Measurements from ENCODE around the gene TRERF1.
"Not testable (repeated sequence)": the region's sequence is repeated elsewhere in the genome, so short reads cannot be mapped to it uniquely, and the experiment has no call there.

Gene TRERF1

DNA sequence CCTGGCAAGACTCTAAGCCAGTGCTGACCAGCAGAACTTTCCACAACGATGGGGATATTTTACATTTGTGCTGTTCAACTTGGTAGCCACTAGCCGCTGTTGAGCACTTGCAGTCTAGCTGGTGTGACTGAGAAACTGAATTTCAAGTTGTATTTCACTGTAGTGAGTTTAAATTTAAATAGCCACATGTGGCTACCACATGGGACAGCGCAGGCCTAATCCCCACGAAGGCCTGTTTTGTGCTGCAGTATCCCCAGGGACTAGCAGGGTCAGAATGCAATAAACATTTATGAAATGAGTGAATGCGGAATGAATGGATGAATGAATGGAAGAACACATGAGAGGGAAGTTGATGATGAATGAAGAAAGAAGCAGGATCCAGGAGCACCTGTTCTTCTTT is 115.8 kb downstream of the TRERF1 start:
- no peak for FAIRE-seq

DNA sequence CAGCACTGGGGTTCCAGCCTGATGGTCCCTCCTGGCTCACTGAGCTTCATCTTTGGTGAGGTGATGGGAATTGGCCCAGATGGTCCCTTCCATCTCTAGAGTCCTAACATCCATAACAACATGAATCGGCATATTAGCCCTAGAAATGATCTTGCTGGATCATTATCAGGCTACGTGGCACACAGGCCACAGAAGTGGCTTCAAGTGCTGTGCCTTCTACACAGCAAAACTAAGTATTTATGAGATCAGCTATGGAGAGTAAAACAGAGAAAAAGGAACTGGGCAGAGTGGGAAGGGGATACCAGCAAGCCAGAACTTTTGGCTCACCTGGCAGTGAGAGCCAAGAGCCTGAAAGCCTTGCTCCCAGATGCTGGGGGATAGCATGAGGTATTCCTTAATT is 116.9 kb downstream of the TRERF1 start:
- FAIRE-seq, result no peak

DNA sequence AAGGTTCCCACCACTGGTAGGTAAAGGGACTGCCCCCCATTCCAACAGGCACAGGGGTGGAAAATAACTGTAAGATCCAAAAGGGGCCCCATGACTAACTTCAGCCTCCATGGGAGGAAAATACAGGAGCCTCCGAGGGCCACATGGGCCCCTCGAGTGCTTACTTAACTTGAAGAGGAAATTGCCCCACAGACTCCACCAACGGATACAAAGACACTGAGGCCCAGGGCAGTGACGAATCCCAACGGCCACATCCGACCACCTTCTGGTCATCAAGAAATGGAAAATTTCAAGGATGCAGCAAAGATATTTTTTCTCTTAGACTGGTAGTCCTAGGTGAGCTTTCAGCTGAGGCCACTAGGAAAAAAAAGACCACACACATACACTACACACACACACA is 118.1 kb downstream of the TRERF1 start:
- no peak for FAIRE-seq

DNA sequence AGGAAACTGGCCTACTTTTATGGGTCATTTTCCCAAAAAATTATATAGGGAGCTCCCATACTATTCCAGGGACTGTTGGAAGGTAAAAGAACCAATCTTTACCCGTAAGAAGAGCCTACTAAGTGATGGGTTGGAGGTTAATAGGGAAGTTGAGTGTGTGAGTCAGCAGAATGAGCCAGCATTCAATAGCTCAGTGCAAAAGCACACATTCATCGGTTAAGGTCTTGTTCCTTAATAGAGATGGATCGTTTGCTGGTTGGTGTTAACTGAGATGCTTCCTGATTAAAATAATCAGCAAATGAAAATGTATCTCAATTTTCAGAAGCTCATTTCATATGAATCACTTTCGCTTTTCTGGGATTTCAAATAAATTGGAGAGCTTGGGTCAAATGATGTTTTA is 118.8 kb downstream of the TRERF1 start:
- no peak for FAIRE-seq

DNA sequence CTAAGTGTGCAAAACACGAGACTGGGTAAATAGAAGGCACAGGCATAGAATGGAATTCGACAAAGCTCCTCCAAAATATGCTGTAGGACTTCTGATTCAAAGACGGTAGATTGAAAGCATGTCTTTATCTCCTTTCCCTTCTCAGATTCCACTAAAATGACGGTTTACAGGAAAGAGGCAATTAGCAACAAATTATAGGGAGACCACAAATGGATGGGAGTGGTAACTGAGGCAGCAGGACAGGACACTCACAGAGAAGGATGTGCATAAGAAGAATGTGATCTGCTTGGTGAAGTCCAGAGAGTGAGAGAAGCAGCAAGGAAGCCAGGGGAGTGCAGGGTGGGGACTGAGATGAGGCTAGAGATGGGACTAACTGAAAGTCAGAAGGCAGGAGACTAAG is 120.7 kb downstream of the TRERF1 start:
- FAIRE-seq, result no peak

DNA sequence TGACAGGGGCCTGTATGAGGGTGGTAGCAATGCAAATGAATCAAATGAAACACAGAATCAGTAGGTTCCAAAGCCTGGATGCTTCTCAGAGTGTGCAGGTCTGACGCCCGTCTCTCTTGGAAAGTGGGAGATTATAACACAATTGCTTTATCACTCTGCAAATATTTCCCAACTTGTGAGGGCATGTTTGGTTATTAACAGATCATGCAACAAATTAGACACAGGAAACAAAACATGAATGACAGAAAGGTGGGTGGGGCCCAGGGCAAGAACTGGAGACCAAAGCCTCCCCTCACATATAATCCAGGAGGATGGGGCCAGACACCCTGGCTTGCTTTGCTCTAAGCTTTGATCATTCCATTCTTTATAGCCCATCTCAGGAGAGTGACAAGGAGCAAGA is 125.5 kb downstream of the TRERF1 start:
- no peak for FAIRE-seq

DNA sequence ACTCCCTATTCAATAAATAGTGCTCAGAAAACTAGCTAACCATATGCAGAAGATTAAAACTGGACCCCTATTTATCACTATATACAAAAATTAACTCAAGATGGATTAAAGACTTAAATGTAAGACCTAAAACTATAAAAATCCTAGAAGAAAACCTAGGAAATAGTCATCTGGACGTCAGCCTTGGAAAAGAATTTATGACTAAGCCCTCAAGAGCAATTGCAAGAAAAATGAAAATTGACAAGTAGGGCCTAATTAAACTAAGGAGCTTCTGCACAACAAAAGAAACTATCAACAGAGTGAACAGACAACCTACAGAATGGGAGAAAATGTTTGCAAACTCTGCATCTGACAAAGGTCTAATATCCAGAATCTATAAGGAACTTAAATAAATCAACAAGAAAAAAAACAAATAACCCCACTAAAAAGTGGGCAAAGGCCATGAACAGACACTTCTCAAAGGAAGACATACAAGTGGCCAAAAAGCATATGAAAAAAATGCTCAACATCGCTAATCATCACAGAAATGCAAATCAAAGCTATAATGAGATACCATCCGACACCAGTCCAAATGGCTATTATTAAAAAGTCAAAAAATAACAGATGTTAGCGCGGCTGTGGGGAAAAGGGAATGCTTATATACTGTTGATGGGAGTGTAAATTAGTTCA is 126.9 kb downstream of the TRERF1 start:
- FAIRE-seq, result not testable (repeated sequence)

DNA sequence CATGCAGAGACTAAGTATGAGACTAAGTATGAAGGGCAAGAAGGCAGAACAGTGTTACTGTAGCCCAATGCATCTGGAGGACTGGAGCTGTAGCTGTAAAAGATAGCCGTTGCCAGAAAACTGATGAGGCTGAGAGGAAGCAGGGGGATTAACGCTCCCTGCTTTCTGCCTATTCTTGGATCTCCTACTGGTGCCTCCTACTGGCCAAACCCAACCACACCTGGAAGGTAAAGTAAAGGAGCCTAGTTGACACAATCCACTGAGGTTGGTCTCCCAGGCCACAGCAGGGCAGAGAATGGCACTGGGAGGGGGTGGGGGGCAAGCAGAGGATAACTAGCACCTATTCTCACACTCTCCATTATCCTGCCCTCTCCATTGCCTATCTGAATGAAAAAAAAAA is 129.1 kb downstream of the TRERF1 start:
- FAIRE-seq, result no peak

DNA sequence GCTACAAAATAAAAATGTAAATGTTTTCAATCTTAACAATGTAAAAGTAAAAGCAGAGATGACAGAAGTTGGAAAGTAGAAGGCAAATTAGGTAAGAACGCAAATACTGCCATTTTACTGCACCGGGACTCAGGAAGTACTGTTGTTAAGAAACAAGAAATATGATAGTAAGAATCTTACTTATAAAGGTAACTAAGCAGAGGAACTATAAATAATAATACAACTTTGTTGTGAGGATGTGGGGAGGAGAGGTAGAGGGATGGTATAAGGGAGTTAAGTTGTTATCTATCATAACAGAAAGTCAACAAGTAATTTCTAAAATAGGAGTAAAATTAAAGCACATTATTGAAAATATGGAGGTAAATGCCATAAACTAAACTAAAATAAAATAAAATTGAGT is 129.8 kb downstream of the TRERF1 start:
- FAIRE-seq, result no peak

DNA sequence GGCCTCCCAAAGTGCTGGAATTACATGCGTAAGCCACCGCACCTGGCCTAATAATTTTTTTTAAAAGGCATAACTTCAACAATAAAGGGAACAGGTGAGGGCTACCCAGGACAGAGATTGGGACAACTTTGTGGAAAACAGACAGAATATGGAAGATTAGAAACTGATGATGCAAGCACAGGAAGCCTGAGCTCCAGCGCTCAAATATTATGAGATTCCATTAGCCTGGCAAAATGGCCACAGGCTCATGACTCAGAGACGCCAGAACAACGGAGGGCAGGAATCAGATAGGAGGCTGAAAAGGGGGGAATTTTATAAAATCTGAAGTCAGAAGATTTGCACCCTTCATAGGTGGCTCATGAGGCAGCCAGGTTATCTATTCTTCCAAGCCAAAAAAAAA is 131.0 kb downstream of the TRERF1 start:
- FAIRE-seq, result no peak

DNA sequence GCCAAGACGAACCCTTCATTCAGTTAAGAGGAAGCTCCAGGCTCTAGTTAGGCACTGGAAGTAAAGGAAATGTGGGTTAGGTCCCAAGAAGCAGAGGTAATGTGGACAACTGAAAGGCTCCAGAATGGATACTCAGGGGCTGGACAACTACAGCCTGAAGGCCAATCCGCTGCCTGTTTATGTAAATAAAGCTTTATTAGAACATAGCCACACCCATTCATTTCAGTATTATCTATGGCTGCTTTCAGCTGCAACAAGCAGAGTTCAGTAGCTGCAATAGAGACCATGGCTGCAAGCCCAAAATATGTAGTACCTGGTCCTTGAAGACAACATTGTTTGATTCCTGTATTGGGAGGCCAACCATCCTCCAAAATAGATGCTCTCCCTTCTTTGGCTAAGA is 133.2 kb downstream of the TRERF1 start:
- no peak for FAIRE-seq

DNA sequence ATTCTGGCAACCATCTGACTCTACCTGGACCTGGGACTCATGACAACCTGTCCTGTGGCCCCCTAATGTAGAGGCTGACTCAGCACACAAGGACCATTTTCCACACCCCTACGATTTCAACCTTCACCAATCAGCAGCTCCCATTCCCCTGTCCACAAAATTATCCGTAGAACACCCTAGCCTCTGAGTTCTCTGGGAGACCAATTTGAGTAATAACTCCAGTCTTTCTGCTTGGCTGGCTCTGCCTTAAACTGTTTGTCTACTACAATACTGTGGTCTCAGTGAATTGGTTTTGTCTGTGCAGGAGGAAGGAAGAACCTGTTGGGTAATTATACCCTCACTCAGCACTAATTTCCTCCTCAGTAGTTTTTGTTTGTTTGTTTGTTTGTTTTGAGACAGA is 134.7 kb downstream of the TRERF1 start:
- no peak for FAIRE-seq

DNA sequence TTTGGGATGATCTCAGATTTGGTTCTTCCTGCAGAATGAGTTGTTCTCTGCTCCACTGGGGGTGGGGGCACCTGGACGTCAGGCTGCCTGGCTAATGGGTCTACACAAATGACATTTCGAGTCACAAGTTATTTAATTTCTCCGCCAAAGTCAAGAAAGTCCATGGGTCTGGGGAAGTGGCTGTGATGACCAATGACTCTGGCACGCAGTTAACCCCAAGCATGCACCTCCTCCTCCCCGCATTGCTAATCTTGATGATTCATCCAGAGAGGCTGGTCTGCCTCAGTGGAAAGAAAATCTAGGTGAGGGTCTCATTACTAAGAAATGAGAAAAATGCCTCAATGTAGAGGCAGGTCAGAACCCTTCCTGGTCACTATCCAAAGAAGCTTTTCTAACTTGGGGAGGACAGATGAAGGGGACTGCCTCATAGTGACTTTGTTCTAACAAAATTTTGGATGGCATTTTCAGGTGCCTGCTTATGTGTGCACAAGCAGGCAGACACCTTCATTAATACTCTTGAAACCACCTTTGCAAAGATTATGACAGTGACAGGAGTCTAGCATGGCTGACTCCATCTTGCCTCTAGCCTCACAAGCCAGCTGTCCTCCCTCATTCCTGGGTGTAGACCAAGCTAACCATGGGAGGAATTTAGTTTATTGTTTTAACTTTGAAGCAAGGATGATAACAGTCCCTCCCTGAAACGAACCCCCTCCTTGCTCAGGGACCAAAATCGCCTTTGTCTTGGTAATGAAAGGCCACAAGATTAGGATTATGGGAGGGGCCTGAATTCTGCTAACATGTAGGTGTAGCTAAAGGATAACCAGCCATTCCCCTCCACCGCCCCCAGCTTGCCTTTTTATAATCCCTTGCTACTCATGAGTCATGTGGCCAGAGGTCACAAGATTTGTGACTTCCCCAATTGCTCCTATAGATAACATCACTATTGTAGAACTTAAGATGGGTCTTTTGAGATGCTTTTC is 135.4 kb downstream of the TRERF1 start:
- FAIRE-seq, result no peak

DNA sequence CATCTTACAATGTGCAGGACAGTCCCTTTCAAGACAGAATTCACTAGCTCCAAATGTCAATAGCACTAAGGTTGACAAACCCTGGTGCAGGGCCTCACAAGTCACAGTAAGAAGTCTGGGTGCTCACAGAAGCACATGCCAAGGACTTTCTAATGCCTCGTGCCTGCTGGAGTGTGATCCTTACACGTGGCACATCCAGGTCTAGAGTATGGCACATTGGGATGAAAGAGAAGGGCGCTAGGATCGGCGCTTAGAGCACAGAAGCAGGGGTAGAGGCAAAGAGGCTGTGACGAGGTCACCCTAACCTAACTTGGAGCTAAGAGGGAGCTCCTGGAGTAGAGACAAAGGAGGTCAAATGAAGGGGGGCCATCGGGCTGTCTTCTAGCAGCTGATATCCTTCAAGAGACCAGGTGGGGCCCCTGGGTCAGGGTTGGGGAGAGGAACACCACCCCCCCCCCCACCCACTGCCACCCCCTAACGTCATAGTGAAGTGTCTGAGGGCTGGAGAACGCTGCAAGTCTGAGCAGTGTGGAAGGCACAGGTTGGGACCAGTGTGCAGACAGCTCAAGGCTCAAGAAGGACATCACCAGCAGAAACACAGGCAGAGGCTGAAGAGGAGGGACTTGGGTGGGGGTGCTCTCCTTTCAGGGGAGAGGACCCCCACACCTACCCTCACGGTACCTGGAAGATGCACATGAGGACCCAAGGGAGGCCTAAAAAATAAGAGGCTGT is 136.3 kb downstream of the TRERF1 start:
- FAIRE-seq, result no peak

DNA sequence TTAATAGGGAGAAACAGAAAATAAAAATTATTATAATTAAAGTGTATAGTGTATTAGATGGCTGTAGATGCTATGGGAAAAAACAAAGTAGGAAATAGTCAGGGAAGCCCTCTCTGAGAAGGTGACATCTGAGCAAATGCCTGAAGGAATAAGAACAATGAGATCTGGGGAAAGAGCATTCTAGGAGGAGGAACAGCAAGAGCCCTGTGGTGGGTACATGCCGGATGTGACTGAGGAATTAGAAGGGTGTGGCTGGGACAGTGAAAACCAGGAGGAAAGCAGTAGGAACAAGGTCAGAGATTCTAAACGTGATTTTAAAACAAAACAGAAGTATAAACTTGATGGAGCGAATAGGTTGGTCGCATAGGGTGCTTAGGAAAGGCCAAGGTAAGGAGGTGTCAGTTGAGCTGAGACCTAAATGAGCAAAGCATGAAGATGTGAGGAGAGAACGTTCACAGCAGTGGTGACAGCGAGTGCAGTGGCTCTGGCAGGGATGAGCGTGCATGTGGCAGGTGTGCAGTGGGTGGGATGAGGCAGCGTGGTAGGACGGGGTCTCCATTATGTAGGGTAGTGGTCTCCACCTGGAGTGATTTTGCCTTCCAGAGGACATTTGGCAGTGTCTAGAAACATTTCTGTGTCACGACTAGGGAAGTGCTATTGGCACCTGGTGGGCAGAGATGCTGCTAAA is 137.0 kb downstream of the TRERF1 start:
- no peak for FAIRE-seq

DNA sequence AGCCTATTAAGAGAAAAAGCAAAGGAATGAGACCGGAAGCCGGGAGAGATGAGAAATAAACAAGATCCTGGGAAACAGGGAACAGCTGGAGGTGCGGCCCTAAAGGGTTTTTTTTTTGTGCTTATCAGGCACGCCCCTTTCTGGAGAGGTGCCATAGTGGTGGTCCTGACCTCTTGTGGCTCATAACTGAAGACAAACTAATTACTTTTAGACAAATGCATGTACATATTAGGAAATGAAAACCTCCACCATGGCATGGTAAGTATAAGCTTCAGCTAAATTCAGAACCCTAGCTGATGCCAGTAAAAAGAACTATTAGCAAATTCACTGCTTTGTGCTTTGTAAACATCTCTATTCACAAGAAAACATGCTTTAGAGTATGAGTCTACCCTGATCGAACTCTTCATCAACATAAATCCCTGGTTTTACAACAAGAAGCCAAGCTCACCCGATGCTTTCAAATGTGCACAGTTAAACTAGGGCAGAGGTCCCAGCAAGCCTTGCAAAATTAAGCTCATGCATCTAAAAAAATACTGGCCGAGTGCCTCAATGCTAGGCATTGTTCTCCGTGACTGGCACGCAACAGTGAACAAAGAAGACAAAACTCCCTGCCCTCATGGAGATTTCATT is 137.7 kb downstream of the TRERF1 start:
- no peak for FAIRE-seq

DNA sequence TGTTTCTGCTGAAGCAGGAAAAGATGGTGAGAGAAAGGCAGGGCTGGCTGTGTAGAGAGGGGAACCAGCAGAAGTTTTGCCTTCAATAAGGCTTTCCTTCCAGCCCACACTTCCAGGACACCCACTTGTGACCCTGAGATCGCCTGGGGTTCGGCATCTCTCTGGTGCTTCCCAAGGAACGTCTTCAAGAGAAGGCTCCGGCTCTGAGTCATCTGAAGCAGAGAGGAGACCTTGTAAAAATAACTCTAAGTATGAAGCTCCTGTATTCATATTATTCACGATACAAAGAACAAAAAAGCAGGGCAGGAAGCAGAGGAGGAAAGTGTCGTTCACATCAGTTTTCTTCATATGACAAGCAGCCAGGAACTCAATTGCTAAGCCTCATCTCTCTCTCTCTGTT is 138.7 kb downstream of the TRERF1 start:
- FAIRE-seq, result no peak

DNA sequence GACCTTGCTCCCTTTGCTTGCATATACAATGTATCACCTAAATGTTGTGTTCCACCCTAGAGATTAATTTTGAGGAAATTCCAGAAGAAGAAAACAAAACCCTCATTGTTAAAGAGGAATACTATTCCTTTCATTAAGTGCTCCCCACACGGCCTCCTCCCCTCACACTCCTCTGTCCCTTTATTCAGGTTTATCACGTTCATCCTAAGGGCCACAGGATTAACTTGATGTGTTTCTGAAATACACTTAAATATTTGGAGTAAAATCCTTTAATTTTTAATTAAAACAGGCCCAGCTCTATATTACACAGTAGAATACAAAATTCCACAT is 144.6 kb downstream of the TRERF1 start:
- FAIRE-seq, result no peak

DNA sequence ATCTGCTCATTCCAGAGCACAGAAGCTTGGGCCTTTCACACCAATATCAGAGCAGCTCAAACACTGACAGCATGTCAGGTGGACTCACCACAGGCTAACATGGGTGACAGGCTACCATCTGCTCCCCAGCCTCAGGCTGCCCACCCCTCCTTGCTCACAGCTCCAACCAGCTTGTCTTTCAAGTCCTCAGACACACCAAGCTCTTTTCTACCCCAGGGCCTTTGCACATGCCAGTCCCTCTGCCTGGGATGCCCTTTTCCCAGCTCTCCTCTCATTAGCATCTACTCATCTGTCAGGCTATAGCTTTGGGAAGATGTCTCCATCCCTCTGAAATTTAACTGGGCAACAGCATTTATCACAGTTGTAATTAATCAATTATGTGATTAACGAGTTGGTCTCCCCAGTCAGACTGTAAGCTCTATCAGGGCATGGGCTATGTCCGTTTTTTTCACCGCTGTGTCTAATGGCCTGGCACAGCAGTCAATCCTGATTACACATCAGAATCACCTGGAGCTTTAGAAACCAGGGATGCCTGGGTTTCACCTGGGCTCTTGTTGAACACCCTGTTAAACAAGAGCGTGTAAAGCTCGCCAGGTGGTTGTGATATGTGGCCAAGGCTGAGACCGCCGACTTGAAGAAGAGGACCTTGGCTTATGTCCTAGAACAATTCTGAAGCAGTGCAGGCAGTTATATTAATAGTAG is 145.1 kb downstream of the TRERF1 start:
- no peak for FAIRE-seq

DNA sequence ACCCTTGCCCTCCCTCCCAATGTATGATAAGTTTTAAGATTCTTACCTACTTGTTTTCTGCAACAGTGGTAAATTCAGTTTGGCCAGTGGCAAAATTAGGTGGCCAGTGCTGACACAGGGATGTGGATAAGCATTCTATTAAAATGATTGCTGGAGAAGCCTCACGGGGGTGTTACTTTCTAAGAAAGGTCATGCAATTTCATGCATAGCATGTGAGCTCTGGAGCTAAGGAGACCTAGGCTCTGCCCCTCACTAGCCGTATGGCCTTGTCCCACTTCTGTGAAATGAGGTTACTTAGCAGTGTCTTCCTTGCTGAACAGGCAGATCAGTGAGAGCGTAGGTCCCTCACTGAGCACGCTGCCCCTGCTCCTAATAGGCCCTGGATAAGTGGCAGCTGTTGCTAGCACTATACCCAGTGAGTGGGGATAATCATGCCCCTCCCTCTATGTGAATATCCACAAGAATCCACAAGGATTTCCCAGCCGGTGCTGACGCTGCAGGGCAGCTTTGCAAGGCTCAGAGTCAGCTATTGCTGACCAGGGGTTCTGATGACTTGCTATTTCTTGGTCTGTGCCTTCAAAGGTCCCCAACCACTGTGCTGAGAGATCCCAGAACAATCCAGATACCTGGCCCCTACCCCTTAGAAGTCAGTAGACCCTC is 147.5 kb downstream of the TRERF1 start:
- no peak for FAIRE-seq

DNA sequence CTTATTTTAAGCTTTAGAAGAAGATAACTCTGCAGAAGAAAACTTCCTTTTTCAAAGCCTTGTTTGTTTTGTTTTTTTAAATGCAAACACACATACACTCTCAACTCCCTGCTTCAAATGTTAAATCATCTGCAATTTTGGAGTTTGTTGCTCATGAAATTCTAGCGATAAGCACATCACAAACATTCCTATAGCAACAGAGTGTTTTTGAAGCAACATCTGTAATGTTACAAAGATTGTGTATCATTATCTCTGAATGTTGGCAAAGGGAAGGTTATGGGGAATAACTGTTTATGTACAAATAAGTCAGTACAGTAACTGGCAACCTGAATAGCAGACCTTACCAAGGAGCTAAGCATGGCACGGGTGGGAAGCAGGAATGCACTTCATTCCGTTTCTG is 149.3 kb downstream of the TRERF1 start:
- no peak for FAIRE-seq

DNA sequence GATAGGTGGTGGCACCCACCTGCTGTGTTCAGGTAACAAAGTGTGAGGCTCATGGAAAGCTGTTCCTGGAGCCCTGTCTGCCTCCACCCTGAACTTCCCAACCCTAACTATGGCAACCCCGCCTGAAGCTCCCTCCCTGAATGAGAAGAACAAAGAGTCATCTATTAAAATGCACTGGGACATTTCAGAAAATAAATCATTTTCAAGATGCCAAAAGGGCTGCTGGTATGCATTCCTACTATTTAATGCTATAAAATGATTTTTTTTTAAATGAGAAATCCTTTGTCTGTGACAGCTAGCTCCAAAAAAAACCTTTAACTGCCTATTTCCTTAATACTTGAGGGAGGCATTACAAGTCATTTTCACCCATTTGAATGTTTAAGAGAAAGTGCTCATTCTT is 149.7 kb downstream of the TRERF1 start:
- no peak for FAIRE-seq

Data from islet of Langerhans (tissue), 1 donor.